Testis (tissue), 3 donors: ENCODE data around the gene CNST. TPM values are rescaled to one million over a fixed set of nuclear protein-coding genes. Genes with fewer than 3 reads are reported as not detected.

Experiments
- DNase-seq: peaks from one replicate; pipeline ENCODE4 v3.0.0-alpha.2; 2019
- H3K27ac ChIP-seq, 2 donors: fragments of 200-600 bp; sonication (generic); one replicate each; pipeline ENCODE4 v1.5.1; 2019
- H3K27me3 ChIP-seq: fragments of 200-600 bp; sonication (generic); one replicate; pipeline ENCODE4 v1.5.1; 2019
- H3K36me3 ChIP-seq: fragments of 200-600 bp; sonication (generic); one replicate; pipeline ENCODE4 v1.5.1; 2017; ENCODE audit warnings: low read depth; ENCODE audit errors: missing control alignments
- H3K4me1 ChIP-seq: fragments of 200-600 bp; sonication (generic); one replicate; pipeline ENCODE4 v1.5.1; 2019
- H3K4me3 ChIP-seq, 2 donors: fragments of 200-600 bp; sonication (generic); one replicate each; pipeline ENCODE4 v1.5.1; 2017 to 2019
- H3K9me3 ChIP-seq: fragments of 200-600 bp; sonication (generic); one replicate; pipeline ENCODE4 v1.5.1; 2017
- CTCF ChIP-seq, 3 experiments: fragments of 450-650 bp in 2 of 3; fragments of 200-600 bp in 1 of 3; sonication (generic) in 1 of 3; IDR thresholded peaks; one replicate each; pipeline ENCODE4 v1.5.1; 2016 to 2019; ENCODE audit warnings: antibody characterized with exemption in 3 of 3, mild to moderate bottlenecking in 2 of 3, moderate library complexity in 1 of 3
- POLR2A ChIP-seq: fragments of 450-650 bp; IDR thresholded peaks from one replicate; pipeline ENCODE4 v1.6.1; 2017; ENCODE audit warnings: antibody characterized with exemption, mild to moderate bottlenecking, moderate library complexity
- WGBS, 2 donors: methylation state at CpG; one replicate each; pipeline ENCODE4 v1.1.5; 2018; 5-methylcytosine and 5-hydroxymethylcytosine counted together
- intact Hi-C: fragments of 100-400 bp; cut with DNase I; formaldehyde crosslinking; loops from one replicate; pipeline ENCODE4 v1.15.1; 2023; ENCODE audit warnings: low total_unique reads
- polyA plus RNA-seq: library from polyadenylated mRNA; stranded (reverse); fragments of 350-450 nt; fragmentation: Illumina TruSeq; extraction: RNeasy Lipid Tissue Mini Kit (QIAGEN cat#74804); gene quantifications from one replicate; pipeline ENCODE4 v1.2.3, GENCODE V29; 2014; ENCODE audit warnings: low read depth, low replicate concordance; ENCODE audit not compliant: insufficient read depth
- total RNA-seq, 2 donors: library from RNA; depleted of rRNA; stranded (reverse); fragments of >200 nt; gene quantifications; one replicate each; pipeline ENCODE4 v1.2.3, GENCODE V29; 2016

The CNST gene
- total and polyA plus RNA-seq, 3 donors from 2014 or later = 26.6 to 61.6 (median 56.7) TPM

GRCh38 chr1:246617156-246617555 is 50.9 kb downstream of the CNST start:
- H3K27ac ChIP-seq = peak overlapping the region; percentile 18 to 26
- no peak for TF ChIP-seq CTCF (IDR thresholded peaks at IDR 0.05)
- no peak for TF ChIP-seq POLR2A
- DNase-seq = no peak
- H3K36me3 ChIP-seq = no peaks in the 10 kb centered on the region
- no peak overlapping the region for H3K4me3 ChIP-seq
- peaks cover 4% of the 10 kb centered on the region for H3K4me1 ChIP-seq
- intact Hi-C loops = no loop called here
- no peaks in the 10 kb centered on the region for H3K27me3 ChIP-seq
- H3K9me3 ChIP-seq = no peaks in the 10 kb centered on the region

- no peaks in the 10 kb centered on the region for H3K9me3 ChIP-seq
- H3K4me3 ChIP-seq = no peak overlapping the region
- TF ChIP-seq POLR2A (no peak), CTCF (IDR thresholded peaks at IDR 0.05) (no peak)
- H3K36me3 ChIP-seq = no peaks in the 10 kb centered on the region
- peaks cover 4% of the 10 kb centered on the region for H3K4me1 ChIP-seq
- DNase-seq = no peak
- WGBS, 2 donors = 29 to 43% methylated on average over 3 of the region's 3 CpGs
- intact Hi-C loops = no loop called here
- H3K27me3 ChIP-seq = no peaks in the 10 kb centered on the region
- peak overlapping the region; percentile 18 to 69 for H3K27ac ChIP-seq
Observed at GRCh38 chr1:246617768-246618167, 51.5 kb downstream of the CNST start.

GRCh38 chr1:246618240-246618808 is 52.1 kb downstream of the CNST start:
- intact Hi-C loops = no loop called here
- TF ChIP-seq CTCF (IDR thresholded peaks at IDR 0.05) (no peak), POLR2A (no peak)
- WGBS, 2 donors = 55 to 65% methylated on average over 4 of the region's 4 CpGs
- H3K36me3 ChIP-seq = no peaks in the 10 kb centered on the region
- H3K9me3 ChIP-seq = no peaks in the 10 kb centered on the region
- no peaks in the 10 kb centered on the region for H3K27me3 ChIP-seq
- peak overlapping the region; percentile 9 to 69 for H3K27ac ChIP-seq
- H3K4me1 ChIP-seq = peaks cover 4% of the 10 kb centered on the region
- no peak for DNase-seq
- no peak overlapping the region for H3K4me3 ChIP-seq

- H3K27ac ChIP-seq = no peak overlapping the region
- H3K9me3 ChIP-seq = no peaks in the 10 kb centered on the region
- no peaks in the 10 kb centered on the region for H3K36me3 ChIP-seq
- 79 to 83% methylated on average over 8 of the region's 8 CpGs for WGBS, 2 donors
- intact Hi-C loops = no loop called here
- DNase-seq = no peak
- no peak for TF ChIP-seq POLR2A
- TF ChIP-seq CTCF (IDR thresholded peaks at IDR 0.05) = no peak
- peaks cover under 1% of the 10 kb centered on the region for H3K4me1 ChIP-seq
- no peak overlapping the region for H3K4me3 ChIP-seq
- H3K27me3 ChIP-seq = no peaks in the 10 kb centered on the region
Observed at GRCh38 chr1:246622035-246622652, 55.9 kb downstream of the CNST start.

GRCh38 chr1:246624091-246624490 is 57.8 kb downstream of the CNST start:
- intact Hi-C loops = no loop called here
- no peak for DNase-seq
- Histone ChIP-seq H3K27ac (no peak overlapping the region), H3K4me1 (no peaks in the 10 kb centered on the region), H3K27me3 (no peaks in the 10 kb centered on the region), H3K4me3 (no peak overlapping the region), H3K9me3 (no peaks in the 10 kb centered on the region), H3K36me3 (no peaks in the 10 kb centered on the region)
- 76 to 90% methylated on average over 5 of the region's 5 CpGs for WGBS, 2 donors
- TF ChIP-seq CTCF (IDR thresholded peaks at IDR 0.05) (no peak), POLR2A (no peak)
